ENCODE results near the gene SOWAHA. TPM values are rescaled to one million over a fixed set of nuclear protein-coding genes. Genes with fewer than 3 reads are reported as not detected.

The SOWAHA gene
- total and polyA plus RNA-seq, 2 of the 8 experiments (the other 6 are each of a cell fraction or from before 2014, with no cell fraction given): 0.09 to 0.11 TPM

DNA sequence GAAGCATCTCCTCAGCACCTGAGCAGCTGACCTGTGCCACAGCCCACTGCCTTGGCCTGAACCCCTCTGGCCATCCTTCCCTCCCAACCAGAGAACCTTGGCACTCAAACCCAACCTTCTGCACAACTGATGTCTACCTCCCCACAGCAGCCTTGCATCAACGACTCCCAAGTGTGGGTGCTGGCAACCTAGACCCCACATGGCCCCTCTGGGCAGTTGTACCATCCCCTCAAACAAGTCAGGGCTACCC lies 46.4 kb upstream of the SOWAHA start (continued):
- TF ChIP-seq RNF2 (IDR thresholded peaks at IDR 0.05; ENCODE audit: borderline replicate concordance, low read depth, low read length, missing control alignments, poor library complexity, severe bottlenecking): no peak
- TF ChIP-seq, protein P1, sequence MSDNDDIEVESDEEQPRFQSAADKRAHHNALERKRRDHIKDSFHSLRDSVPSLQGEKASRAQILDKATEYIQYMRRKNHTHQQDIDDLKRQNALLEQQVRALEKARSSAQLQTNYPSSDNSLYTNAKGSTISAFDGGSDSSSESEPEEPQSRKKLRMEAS (IDR thresholded peaks at IDR 0.05): no peak
